ENCODE data around the gene THBS3.

DNA sequence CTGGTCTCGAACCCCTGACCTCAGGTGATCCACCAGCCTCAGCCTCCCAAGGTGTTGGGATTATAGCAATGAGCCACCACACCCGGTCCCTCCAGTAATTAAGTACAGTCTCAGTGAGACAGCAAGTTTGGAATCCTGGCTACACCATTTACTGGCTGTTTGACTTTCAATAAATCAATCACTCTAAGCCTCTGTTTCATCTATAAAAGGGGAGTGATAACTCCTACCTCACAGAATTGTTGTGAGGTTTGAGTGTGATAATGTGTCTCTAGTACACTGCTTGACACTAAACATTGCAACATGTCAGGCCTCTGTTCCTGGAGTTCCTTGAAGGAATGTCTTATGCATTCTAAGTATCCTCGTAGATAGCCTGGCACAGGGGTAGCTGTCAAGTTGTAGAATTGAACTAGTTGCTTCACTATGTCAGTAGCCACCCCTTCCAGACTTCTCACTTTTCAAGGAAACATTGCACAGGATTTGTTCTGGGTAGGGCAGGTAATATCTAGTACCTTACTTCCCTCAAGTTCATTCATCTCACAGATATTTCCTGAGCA is 35.2 kb upstream of the THBS3 start:
- TF ChIP-seq, protein P1, sequence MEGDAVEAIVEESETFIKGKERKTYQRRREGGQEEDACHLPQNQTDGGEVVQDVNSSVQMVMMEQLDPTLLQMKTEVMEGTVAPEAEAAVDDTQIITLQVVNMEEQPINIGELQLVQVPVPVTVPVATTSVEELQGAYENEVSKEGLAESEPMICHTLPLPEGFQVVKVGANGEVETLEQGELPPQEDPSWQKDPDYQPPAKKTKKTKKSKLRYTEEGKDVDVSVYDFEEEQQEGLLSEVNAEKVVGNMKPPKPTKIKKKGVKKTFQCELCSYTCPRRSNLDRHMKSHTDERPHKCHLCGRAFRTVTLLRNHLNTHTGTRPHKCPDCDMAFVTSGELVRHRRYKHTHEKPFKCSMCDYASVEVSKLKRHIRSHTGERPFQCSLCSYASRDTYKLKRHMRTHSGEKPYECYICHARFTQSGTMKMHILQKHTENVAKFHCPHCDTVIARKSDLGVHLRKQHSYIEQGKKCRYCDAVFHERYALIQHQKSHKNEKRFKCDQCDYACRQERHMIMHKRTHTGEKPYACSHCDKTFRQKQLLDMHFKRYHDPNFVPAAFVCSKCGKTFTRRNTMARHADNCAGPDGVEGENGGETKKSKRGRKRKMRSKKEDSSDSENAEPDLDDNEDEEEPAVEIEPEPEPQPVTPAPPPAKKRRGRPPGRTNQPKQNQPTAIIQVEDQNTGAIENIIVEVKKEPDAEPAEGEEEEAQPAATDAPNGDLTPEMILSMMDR (IDR thresholded peaks at IDR 0.05) = no peak
- TF ChIP-seq POLR2AphosphoS5 (IDR thresholded peaks at IDR 0.05; ENCODE audit: low read depth, low read length) (no peak), REST (IDR thresholded peaks at IDR 0.05; ENCODE audit: insufficient read depth in 1 of 2, low read depth in 2 of 2, low read length in 1 of 2) (no peak), SIN3A (IDR thresholded peaks at IDR 0.05; ENCODE audit: borderline replicate concordance, insufficient read depth, low read depth, low read length) (no peak), TCF7L2 (IDR thresholded peaks at IDR 0.05; ENCODE audit: low read depth, low read length) (no peak)
